Endodermal cell (in vitro differentiated cells): ENCODE data around the gene FBXW4. TPM values are rescaled to one million over a fixed set of nuclear protein-coding genes. Genes with fewer than 3 reads are reported as not detected.

Experiments used
- DNase-seq: peaks from one replicate; pipeline ENCODE4 v3.0.0-alpha.2; 2017
- H3K27ac ChIP-seq: 2 replicates; pipeline ENCODE4 v1.5.1; 2013; ENCODE audit warnings: mild to moderate bottlenecking, low read depth, low read length, moderate library complexity
- H3K27me3 ChIP-seq: 2 replicates; pipeline ENCODE4 v1.6.1; 2013; ENCODE audit warnings: mild to moderate bottlenecking, low read length, moderate library complexity; ENCODE audit not compliant: insufficient read depth, control insufficient read depth, poor library complexity, severe bottlenecking
- H3K36me3 ChIP-seq: 2 replicates; pipeline ENCODE4 v1.7.0; 2013; ENCODE audit warnings: mild to moderate bottlenecking, low read length, moderate library complexity; ENCODE audit not compliant: control insufficient read depth, insufficient read depth
- H3K4me1 ChIP-seq: one replicate; pipeline ENCODE4 v1.7.0; 2013; ENCODE audit warnings: low read length; ENCODE audit not compliant: control insufficient read depth, insufficient read depth
- H3K4me3 ChIP-seq: 2 replicates; pipeline ENCODE4 v1.5.1; 2013; ENCODE audit warnings: mild to moderate bottlenecking, low read length, moderate library complexity
- H3K9ac ChIP-seq: 2 replicates; pipeline ENCODE4 v1.6.1; 2013; ENCODE audit warnings: mild to moderate bottlenecking, low read length, moderate library complexity; ENCODE audit not compliant: poor library complexity, severe bottlenecking; ENCODE audit errors: extremely low read depth
- H3K9me3 ChIP-seq: 2 replicates; pipeline ENCODE4 v1.6.1; 2013; ENCODE audit warnings: mild to moderate bottlenecking, low read length, moderate library complexity; ENCODE audit not compliant: control insufficient read depth
- H3K27ac Mint-ChIP-seq: 2 replicates; pipeline ENCODE4 v1.8.0; 2020; ENCODE audit warnings: mixed read lengths
- H3K27me3 Mint-ChIP-seq: 2 replicates; pipeline ENCODE4 v1.8.0; 2021; ENCODE audit warnings: mild to moderate bottlenecking, mixed read lengths; ENCODE audit not compliant: insufficient read depth
- H3K36me3 Mint-ChIP-seq: 2 replicates; pipeline ENCODE4 v1.8.0; 2020; ENCODE audit warnings: low read depth, mixed read lengths
- H3K4me1 Mint-ChIP-seq: 2 replicates; pipeline ENCODE4 v1.8.0; 2020; ENCODE audit warnings: mixed read lengths
- H3K4me3 Mint-ChIP-seq: 2 replicates; pipeline ENCODE4 v1.8.0; 2020; ENCODE audit warnings: mild to moderate bottlenecking, moderate library complexity, mixed read lengths
- H3K9me3 Mint-ChIP-seq: 2 replicates; pipeline ENCODE4 v1.8.0; 2020; ENCODE audit warnings: mild to moderate bottlenecking, mixed read lengths
- CTCF ChIP-seq: fragments of 200-600 bp; sonication (generic); conservative IDR thresholded peaks from 2 replicates; pipeline ENCODE4 v1.5.0; 2021; ENCODE audit warnings: antibody characterized with exemption, mild to moderate bottlenecking
- WGBS, 2 experiments: methylation state at CpG; one replicate each; pipeline versions ENCODE4 v1.1.5 to v1.1.7; 2013; ENCODE audit warnings: missing lambda C conversion rate in 2 of 2, mixed read lengths in 1 of 2; ENCODE audit not compliant: insufficient coverage in 1 of 2, insufficient read length in 1 of 2; 5-methylcytosine and 5-hydroxymethylcytosine counted together
- total RNA-seq, 2 donors: library from RNA; stranded (reverse); fragmentation: NEBNext Ultra II Directional in 1 of 2; extraction: Animal tissue kit (Norgen Biotek cat#: 25700) in 1 of 2; gene quantifications; 2 replicates in 1 of 2; 3 replicates in 1 of 2; pipeline ENCODE4 v1.2.1, GENCODE V29; 2021

The FBXW4 gene
- total RNA-seq, 2 donors from 2014 or later, result 63.8 to 70.9 TPM

DNA sequence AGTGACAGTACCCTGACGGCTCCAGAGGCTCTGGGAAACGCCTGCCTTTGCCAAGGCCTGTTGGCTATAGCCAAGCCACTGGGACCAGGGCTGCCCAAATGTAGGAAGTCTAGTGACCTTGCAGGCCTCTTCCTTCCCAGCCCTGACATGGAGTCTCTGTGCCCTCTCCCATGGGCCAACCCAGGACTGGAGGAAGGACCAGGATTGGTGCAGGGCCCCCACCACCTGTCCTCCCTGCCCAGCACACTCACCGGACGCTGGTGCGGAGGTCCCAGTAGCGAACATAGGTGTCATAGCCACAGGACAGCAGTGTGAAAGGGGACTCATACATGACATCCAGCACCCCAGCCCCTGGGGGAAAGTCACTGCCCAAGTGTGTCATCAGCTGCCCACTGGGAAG is 82.9 kb downstream of the FBXW4 start:
- Histone ChIP-seq H3K9ac (no peak overlapping the region), H3K9me3 (no peaks in the 10 kb centered on the region), H3K4me1 (peaks cover 49% of the 10 kb centered on the region), H3K27me3 (no peaks in the 10 kb centered on the region), H3K27ac (no peak overlapping the region), H3K4me3 (no peak overlapping the region), H3K36me3 (peaks cover 48% of the 10 kb centered on the region)
- 95 to 97% methylated on average over 4 to 6 of the region's 6 CpGs for WGBS, 2 experiments
- Mint-ChIP-seq H3K4me1 (peaks cover 57% of the 10 kb centered on the region), H3K4me3 (no peak overlapping the region), H3K27me3 (no peaks in the 10 kb centered on the region), H3K36me3 (peaks cover 34% of the 10 kb centered on the region), H3K27ac (no peak overlapping the region), H3K9me3 (no peaks in the 10 kb centered on the region)
- DNase-seq, result no peak
- no peak for TF ChIP-seq CTCF

DNA sequence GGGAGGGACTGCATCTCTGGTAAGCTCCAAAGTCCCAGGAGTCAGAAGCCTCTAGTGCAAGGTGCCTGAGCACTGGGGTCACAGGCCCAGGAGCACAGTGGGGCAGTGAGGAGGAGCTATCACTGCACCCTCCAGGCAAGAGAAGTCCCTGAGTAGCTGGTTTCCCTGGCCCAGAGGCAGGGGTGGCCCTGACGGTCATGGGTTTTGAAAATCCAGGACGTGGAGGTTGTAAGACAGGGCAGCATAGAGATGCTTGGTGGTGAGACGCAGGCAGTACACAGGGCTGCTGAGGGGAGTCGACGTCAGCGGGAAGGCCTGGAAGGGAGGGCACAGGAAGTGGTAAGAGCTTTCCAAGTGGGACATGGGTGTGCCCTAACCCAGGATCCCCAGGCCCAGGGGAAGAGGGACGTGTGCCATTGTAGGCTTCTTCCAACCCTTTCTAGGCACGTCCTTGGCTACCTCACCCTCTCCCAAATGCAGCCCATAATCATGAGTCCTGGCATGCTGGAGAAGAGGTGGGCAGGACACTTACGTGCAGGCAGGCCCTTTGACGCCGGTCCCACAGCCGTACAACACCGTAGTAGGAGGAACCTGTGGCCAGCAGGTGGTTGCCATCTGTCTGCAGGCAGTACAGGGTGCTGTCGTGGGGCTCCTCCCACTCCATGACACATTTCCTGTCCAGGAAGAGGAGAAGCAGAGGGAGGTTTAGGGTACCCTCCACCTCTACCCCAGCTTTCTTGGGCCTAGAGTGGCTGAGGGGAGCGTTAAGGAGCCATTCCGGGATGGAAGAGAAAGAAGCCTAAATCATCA is 83.7 kb downstream of the FBXW4 start:
- 96 to 97% methylated on average over 9 to 16 of the region's 16 CpGs for WGBS, 2 experiments
- peaks cover 46% of the 10 kb centered on the region for H3K4me1 ChIP-seq
- H3K27ac ChIP-seq, result no peak overlapping the region
- Mint-ChIP-seq H3K4me3 (no peak overlapping the region), H3K27me3 (no peaks in the 10 kb centered on the region), H3K36me3 (peaks cover 35% of the 10 kb centered on the region), H3K9me3 (no peaks in the 10 kb centered on the region), H3K27ac (peak overlapping the region; percentile 8), H3K4me1 (peaks cover 58% of the 10 kb centered on the region)
- no peaks in the 10 kb centered on the region for H3K27me3 ChIP-seq
- no peak overlapping the region for H3K4me3 ChIP-seq
- no peak overlapping the region for H3K9ac ChIP-seq
- TF ChIP-seq CTCF, result no peak
- peaks cover 45% of the 10 kb centered on the region for H3K36me3 ChIP-seq
- no peak for DNase-seq
- no peaks in the 10 kb centered on the region for H3K9me3 ChIP-seq

DNA sequence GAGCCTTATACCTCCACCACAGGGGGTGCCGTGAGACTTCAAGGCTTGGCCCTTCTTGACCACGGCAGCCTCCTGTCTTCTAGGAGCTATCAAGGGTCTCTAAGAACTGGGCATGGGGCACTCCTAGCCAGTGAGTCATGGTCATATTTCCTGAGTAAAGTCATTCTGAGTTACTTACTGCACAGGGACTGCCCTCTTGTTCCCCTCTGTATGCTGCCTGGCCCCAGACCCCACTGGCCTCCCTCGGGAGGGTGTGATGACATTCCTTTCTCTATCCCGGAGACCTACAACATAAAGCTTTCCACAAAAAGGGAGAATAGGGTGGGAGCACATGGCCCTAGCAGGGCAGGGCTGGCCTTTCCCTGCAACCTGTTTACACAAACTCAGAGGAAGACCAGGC is 85.5 kb downstream of the FBXW4 start:
- Histone ChIP-seq H3K4me1 (peaks cover 38% of the 10 kb centered on the region), H3K27ac (no peak overlapping the region), H3K36me3 (peaks cover 51% of the 10 kb centered on the region), H3K9me3 (no peaks in the 10 kb centered on the region), H3K27me3 (no peaks in the 10 kb centered on the region), H3K9ac (no peak overlapping the region), H3K4me3 (no peak overlapping the region)
- no peak overlapping the region for H3K4me3 Mint-ChIP-seq
- no peak for DNase-seq
- no peaks in the 10 kb centered on the region for H3K27me3 Mint-ChIP-seq
- H3K27ac Mint-ChIP-seq, result no peak overlapping the region
- TF ChIP-seq CTCF, result no peak
- H3K9me3 Mint-ChIP-seq, result no peaks in the 10 kb centered on the region
- 85 to 91% methylated on average over 2 to 4 of the region's 4 CpGs for WGBS, 2 experiments
- H3K36me3 Mint-ChIP-seq, result peaks cover 47% of the 10 kb centered on the region
- peaks cover 58% of the 10 kb centered on the region for H3K4me1 Mint-ChIP-seq
